Muscle layer of colon (tissue), 2 donors: ENCODE data around the gene C3orf70.
"Not testable (repeated sequence)": the region's sequence is repeated elsewhere in the genome, so short reads cannot be mapped to it uniquely, and the experiment has no call there.

Experiments used
- H3K27ac ChIP-seq: one replicate; pipeline ENCODE4 v1.7.0; 2013; ENCODE audit warnings: low read depth, mild to moderate bottlenecking, low read length, moderate library complexity
- H3K27me3 ChIP-seq, 2 donors: one replicate each; pipeline ENCODE4 v1.7.0; 2013; ENCODE audit warnings: low read length in 2 of 2, mild to moderate bottlenecking in 2 of 2; ENCODE audit not compliant: insufficient read depth in 2 of 2, control insufficient read depth in 1 of 2
- H3K36me3 ChIP-seq: one replicate; pipeline ENCODE4 v1.7.0; 2013; ENCODE audit warnings: mild to moderate bottlenecking, low read length; ENCODE audit not compliant: insufficient read depth
- H3K4me1 ChIP-seq: one replicate; pipeline ENCODE4 v1.7.0; 2013; ENCODE audit warnings: mild to moderate bottlenecking, low read length; ENCODE audit not compliant: insufficient read depth
- H3K4me3 ChIP-seq, 2 donors: one replicate each; pipeline ENCODE4 v1.7.0; 2013; ENCODE audit warnings: low read length in 2 of 2, low read depth in 1 of 2, mild to moderate bottlenecking in 1 of 2, moderate library complexity in 1 of 2
- H3K9ac ChIP-seq: one replicate; pipeline ENCODE4 v1.7.0; 2013; ENCODE audit warnings: low read length
- H3K9me3 ChIP-seq: one replicate; pipeline ENCODE4 v1.7.0; 2013; ENCODE audit warnings: mild to moderate bottlenecking, low read length
- donor health status: abdominal sarcoma.
- donor health status: Adenocarcinoma of cecum.

Gene C3orf70

DNA sequence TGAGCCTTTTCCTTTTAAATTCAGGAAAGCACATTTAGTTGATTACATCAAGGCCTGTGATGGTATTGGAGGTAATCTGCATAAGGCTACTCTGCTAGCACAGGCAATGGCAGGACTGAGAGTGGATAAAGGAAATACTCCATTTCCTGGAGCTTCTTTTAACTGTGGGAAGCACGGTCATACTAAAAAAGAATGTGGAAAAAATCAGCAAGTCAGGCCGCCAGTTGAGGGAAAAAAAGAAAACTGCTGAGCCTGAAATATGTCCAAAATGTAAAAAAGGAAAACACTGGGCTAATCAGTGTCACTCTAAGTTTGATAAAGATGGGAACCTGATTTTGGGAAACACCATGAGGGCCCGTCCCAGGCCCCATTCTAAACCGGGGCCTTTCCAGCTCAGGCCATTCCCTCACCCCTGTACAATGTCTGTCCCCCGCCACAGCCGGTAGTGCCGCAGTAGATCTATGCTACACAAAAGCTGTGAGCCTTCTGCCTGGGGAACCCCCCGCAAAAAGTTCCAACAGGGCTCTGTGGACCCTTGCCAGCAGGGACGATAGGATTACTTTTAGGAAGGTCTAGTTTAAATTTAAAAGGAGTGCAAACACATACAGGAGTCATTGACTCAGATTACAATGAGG, 46.5 kb downstream of the C3orf70 start:
- not testable (repeated sequence) for H3K27me3 ChIP-seq, H3K27ac ChIP-seq, H3K9me3 ChIP-seq, H3K4me1 ChIP-seq, H3K9ac ChIP-seq, H3K4me3 ChIP-seq, H3K36me3 ChIP-seq

DNA sequence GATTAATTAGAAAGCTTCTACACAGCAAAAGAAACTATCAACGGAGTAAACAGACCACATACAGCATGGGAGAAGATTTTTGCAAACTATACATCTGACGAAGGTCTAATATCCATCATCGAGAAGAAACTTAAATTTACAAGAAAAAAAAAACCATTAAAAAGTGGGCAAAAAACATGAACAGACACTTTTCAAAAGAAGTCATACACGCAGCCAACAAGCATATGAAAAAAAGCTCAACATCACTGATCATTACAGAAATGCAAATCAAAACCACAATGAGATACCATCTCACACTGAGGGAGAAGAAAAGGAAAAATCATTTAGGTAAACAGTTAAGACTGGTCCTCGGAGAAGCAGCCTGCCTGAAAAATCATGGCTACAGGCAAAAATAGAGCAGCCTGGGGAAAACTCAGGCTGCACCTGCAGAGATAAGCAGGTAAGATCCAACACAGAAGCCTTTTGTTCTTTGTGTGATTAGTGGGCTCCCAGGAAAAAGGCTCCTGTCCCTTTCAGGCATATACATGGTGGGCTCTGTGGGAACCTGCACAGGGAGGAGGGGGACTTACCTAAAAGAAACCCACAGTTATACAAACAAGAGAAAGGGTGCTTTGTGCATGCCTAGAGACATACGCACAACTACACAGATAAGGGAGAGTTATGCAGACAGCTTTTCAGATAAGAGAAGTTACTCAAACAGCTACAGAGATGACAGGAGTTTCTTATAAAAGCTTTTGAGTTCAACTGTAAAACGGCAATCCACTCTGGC, 49.3 kb downstream of the C3orf70 start:
- no peaks in the 10 kb centered on the region for H3K27me3 ChIP-seq
- H3K9ac ChIP-seq, result no peak overlapping the region
- H3K36me3 ChIP-seq, result no peaks in the 10 kb centered on the region
- no peaks in the 10 kb centered on the region for H3K4me1 ChIP-seq
- H3K4me3 ChIP-seq, result no peak overlapping the region
- H3K9me3 ChIP-seq, result no peaks in the 10 kb centered on the region
- no peak overlapping the region for H3K27ac ChIP-seq

DNA sequence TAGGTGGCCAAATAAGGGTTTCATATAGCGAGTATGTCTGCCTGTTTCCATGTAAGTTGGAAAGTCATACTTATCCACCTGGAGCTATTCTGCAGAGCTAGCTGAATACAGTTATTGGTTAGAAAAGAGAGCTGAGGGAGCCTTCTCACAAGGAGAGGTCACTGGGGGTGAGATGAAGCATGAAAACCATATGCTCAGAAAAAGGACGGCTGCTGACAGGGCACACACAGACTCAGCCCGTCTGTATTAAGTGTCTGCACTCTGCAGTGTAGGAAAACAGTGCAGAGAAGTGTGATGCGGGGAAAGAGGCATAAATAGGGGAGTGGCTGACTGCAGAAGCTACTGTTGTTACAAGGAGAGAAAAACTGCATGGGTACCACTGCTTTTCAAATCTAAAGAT, 58.2 kb downstream of the C3orf70 start:
- H3K27me3 ChIP-seq, result no peaks in the 10 kb centered on the region
- H3K27ac ChIP-seq, result no peak overlapping the region
- no peaks in the 10 kb centered on the region for H3K36me3 ChIP-seq
- H3K4me1 ChIP-seq, result peaks cover 22% of the 10 kb centered on the region
- no peak overlapping the region for H3K4me3 ChIP-seq
- no peaks in the 10 kb centered on the region for H3K9me3 ChIP-seq
- no peak overlapping the region for H3K9ac ChIP-seq

GRCh38 chr3:185093116-185093515, 59.7 kb downstream of the C3orf70 start:
- Histone ChIP-seq H3K9me3 (no peaks in the 10 kb centered on the region), H3K4me1 (peaks cover 22% of the 10 kb centered on the region), H3K4me3 (no peak overlapping the region), H3K9ac (no peak overlapping the region), H3K27me3 (no peaks in the 10 kb centered on the region), H3K27ac (no peak overlapping the region), H3K36me3 (no peaks in the 10 kb centered on the region)

DNA sequence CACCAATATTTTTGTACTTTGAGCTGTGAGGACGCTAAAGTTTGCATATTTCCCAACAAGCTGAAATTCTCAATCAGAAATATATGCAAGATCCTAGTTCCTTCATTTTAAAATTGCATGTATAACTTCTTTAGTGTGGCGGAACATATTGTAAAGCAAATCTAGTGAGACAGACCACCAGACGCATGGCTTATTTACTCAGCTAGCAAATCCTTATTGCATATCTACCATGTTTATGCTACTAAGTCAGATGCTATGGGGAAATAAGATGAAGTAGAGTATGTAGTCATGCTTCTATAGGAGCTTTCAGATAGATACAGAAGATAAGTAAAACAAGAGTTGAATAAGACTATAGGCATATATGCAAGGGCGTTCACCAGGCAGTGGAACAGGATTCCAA, 62.0 kb downstream of the C3orf70 start:
- Histone ChIP-seq H3K4me1 (peaks cover 36% of the 10 kb centered on the region), H3K9ac (no peak overlapping the region), H3K4me3 (no peak overlapping the region), H3K27me3 (no peaks in the 10 kb centered on the region), H3K36me3 (no peaks in the 10 kb centered on the region), H3K9me3 (no peaks in the 10 kb centered on the region), H3K27ac (no peak overlapping the region)

DNA sequence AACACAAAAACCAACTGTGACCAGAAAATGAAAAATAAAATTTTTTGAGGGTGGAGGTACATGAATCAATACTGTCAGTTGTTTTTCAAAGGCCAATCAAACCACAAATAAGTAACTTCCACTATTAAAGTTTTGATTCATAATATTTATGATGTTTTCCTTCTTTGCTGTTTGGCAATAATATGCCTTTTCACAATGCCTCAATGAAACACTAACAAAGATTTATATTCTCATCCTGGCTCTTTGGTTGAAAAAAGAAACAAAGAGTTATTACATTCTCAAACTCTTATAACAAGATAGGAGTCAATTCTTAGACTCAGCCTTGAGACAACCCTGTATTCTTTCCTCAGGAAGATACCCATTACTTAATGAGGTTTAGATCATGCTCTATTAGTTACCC, 63.1 kb downstream of the C3orf70 start:
- Histone ChIP-seq H3K9ac (no peak overlapping the region), H3K27ac (no peak overlapping the region), H3K27me3 (no peaks in the 10 kb centered on the region), H3K36me3 (no peaks in the 10 kb centered on the region), H3K4me3 (no peak overlapping the region), H3K4me1 (peaks cover 40% of the 10 kb centered on the region), H3K9me3 (no peaks in the 10 kb centered on the region)

DNA sequence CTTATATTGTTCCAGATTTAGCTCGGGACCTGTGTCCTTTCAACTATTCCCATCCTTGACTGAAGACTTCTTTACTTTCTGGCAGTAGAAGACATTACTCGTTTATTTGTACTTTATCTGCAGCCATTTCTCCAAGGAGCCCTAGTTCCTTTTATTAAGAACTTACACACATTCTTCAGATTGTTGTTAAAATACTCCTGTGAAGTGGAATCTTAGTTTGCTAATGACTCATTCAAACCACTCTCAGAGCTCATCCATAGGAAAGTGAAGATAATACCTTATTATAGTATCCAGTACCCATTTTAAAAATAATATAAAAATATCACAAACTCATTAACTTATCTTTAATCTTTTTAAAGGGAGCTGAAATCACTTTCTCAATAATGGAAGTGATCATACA, 63.5 kb downstream of the C3orf70 start:
- no peaks in the 10 kb centered on the region for H3K9me3 ChIP-seq
- no peak overlapping the region for H3K27ac ChIP-seq
- no peak overlapping the region for H3K9ac ChIP-seq
- H3K27me3 ChIP-seq, result no peaks in the 10 kb centered on the region
- H3K36me3 ChIP-seq, result no peaks in the 10 kb centered on the region
- no peak overlapping the region for H3K4me3 ChIP-seq
- peaks cover 40% of the 10 kb centered on the region for H3K4me1 ChIP-seq

- no peak overlapping the region for H3K9ac ChIP-seq
- peaks cover 9% of the 10 kb centered on the region for H3K36me3 ChIP-seq
- H3K27ac ChIP-seq, result no peak overlapping the region
- peaks cover 34% of the 10 kb centered on the region for H3K4me1 ChIP-seq
- no peak overlapping the region for H3K4me3 ChIP-seq
- no peaks in the 10 kb centered on the region for H3K27me3 ChIP-seq
- no peaks in the 10 kb centered on the region for H3K9me3 ChIP-seq
Measured at GRCh38 chr3:185087419-185087818, 65.4 kb downstream of the C3orf70 start.

DNA sequence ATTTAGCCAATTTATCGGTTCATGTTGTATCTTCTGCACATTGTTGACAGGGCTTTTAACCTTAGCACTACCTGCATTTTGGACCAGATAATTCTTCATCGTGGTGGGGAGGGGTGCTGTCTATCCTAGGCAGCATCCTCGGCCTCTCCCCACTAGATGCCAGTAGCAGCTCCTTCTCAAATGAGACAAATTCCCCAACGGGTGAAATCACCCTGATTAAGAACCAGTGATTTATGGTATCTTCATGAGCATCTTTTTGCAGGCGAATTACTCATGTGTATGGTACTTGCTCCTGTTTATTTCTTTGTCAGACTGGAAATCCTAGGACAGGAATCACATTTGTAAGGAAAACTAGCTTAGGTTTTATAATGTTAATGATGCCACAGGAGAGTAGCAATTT, 68.0 kb downstream of the C3orf70 start:
- Histone ChIP-seq H3K9me3 (no peaks in the 10 kb centered on the region), H3K27me3 (no peaks in the 10 kb centered on the region), H3K27ac (no peak overlapping the region), H3K4me1 (peaks cover 32% of the 10 kb centered on the region), H3K4me3 (no peak overlapping the region), H3K9ac (no peak overlapping the region), H3K36me3 (peaks cover 16% of the 10 kb centered on the region)

DNA sequence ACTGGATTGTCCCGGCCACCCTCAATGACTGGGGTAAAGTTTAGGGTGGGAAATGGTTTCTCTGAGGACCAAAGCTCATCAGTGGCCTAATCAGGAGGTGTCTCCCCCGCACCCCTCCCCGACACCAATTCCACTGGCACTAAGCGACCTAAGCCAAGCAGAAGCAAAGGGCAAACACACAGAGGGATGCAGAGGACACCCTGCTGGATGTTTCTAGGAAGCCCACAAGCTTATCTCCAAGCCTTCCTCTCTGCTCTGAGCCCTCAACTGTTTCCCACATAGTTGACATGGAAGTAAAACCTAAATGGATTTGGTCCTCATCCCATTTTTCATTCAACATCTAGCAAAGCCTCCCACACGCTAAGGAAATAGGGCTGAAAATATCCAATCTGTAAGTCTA, 68.5 kb downstream of the C3orf70 start:
- Histone ChIP-seq H3K9ac (no peak overlapping the region), H3K36me3 (peaks cover 16% of the 10 kb centered on the region), H3K27ac (no peak overlapping the region), H3K27me3 (no peaks in the 10 kb centered on the region), H3K4me1 (peaks cover 29% of the 10 kb centered on the region), H3K9me3 (no peaks in the 10 kb centered on the region), H3K4me3 (no peak overlapping the region)

DNA sequence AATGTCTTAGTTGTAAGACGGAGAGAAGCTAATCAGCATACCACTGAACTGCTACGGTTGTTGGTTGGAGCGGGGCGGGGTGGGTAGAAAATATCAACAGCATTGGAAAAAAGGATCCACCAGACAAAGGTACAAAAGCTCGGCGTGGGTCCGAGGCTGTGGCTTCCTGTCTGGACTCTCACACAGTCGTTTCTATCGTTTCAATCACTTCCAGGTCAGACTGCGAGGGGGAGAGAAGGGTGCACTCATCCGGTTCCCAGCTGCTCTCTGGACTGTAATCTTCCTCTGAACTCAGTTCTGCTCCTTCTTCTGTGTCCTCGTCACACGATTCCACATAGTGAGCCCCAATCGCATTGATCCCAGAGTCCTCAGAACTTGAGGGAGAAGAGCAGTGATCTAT, 70.0 kb downstream of the C3orf70 start:
- Histone ChIP-seq H3K27me3 (no peaks in the 10 kb centered on the region), H3K36me3 (peaks cover 16% of the 10 kb centered on the region), H3K9me3 (no peaks in the 10 kb centered on the region), H3K4me3 (no peak overlapping the region), H3K9ac (no peak overlapping the region), H3K27ac (no peak overlapping the region), H3K4me1 (peaks cover 29% of the 10 kb centered on the region)

DNA sequence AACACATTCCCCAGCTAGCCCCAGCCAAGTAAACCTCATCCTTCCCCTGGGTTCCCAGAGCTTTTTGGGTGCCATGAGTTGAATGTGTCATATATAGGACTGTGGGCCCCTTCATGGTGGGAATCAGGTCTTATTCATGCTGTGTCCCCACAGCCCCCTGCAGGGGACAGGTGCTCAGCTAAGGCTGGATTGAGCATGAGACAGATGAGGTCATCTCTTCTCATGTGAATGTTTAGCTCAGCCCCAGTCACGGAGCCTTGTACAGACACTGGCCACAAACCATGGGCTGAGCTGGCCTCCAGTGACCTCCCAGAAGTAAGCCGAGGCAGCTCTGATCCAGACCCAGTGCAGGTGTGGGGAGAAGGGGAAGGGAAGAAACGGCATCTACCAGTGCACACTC, 70.7 kb downstream of the C3orf70 start:
- peaks cover 16% of the 10 kb centered on the region for H3K36me3 ChIP-seq
- H3K9ac ChIP-seq, result no peak overlapping the region
- peaks cover 25% of the 10 kb centered on the region for H3K4me1 ChIP-seq
- H3K4me3 ChIP-seq, result no peak overlapping the region
- no peaks in the 10 kb centered on the region for H3K9me3 ChIP-seq
- no peak overlapping the region for H3K27ac ChIP-seq
- no peaks in the 10 kb centered on the region for H3K27me3 ChIP-seq
